Panc1 (cell line): ENCODE measurements around the gene RFPL1. TPM values are rescaled to one million over a fixed set of nuclear protein-coding genes. Genes with fewer than 3 reads are reported as not detected.
"Not testable (repeated sequence)": the region's sequence is repeated elsewhere in the genome, so short reads cannot be mapped to it uniquely, and the experiment has no call there.

Source experiments
- ATAC-seq: fragments of 200-7000 bp; cut with Tn5 transposase; 2 replicates; pipeline ENCODE4 v1.9.1; 2020; ENCODE audit warnings: mild to moderate bottlenecking, moderate library complexity
- Bru-seq: library from RNA; stranded (reverse); fragments of 400-500 nt; gene quantifications from one replicate; lab custom pipeline; 2021; lab: Mats Ljungman, UMichigan
- BruChase-seq, 2 experiments: library from RNA; stranded (reverse); fragments of 400-500 nt; gene quantifications; one replicate each; lab custom pipeline; 2021; lab: Mats Ljungman, UMichigan
- BruUV-seq: library from RNA; stranded (reverse); fragments of 400-500 nt; replicated peaks from 2 replicates; lab custom pipeline; 2021; lab: Mats Ljungman, UMichigan
- CTCF ChIA-PET: fragments of 300-600 bp; sonication (Branson Sonifier 250); formaldehyde crosslinking; loops from one replicate; lab custom pipeline; 2022; ENCODE audit warnings: antibody characterized with exemption; lab: Charles Lee
- POLR2A ChIA-PET: fragments of 300-600 bp; sonication (Branson Sonifier 250); formaldehyde crosslinking; loops from one replicate; lab custom pipeline; 2022; ENCODE audit warnings: antibody characterized with exemption; lab: Charles Lee
- DNase-seq: peaks from one replicate; pipeline ENCODE4 v3.0.0-alpha.2; 2010; ENCODE audit warnings: low read depth, low spot score
- H3K27ac ChIP-seq: 2 replicates; pipeline ENCODE4 v1.5.1; 2011; ENCODE audit warnings: mild to moderate bottlenecking, low read length, inconsistent platforms
- H3K27me3 ChIP-seq: fragments of 200-500 bp; sonication (Bioruptor generic); 2 replicates; pipeline ENCODE4 v1.6.0; 2014; ENCODE audit warnings: low read length, inconsistent platforms; ENCODE audit not compliant: control insufficient read depth, insufficient read depth
- H3K36me3 ChIP-seq: fragments of 200-500 bp; sonication (Bioruptor generic); 2 replicates; pipeline ENCODE4 v1.5.1; 2014; ENCODE audit warnings: inconsistent platforms, mild to moderate bottlenecking, low read length, moderate library complexity; ENCODE audit not compliant: control insufficient read depth, insufficient read depth
- H3K4me1 ChIP-seq: 2 replicates; pipeline ENCODE4 v1.5.1; 2011; ENCODE audit warnings: inconsistent platforms, mild to moderate bottlenecking, low read length, moderate library complexity; ENCODE audit not compliant: control insufficient read depth, insufficient read depth
- H3K4me3 ChIP-seq, 2 experiments: 2 replicates each; pipeline ENCODE4 v1.5.1; 2011 to 2012; ENCODE audit warnings: low read depth in 2 of 2, low read length in 2 of 2, mild to moderate bottlenecking in 2 of 2, inconsistent platforms in 1 of 2, moderate library complexity in 1 of 2
- H3K9me3 ChIP-seq: fragments of 200-500 bp; sonication (Bioruptor generic); 2 replicates; pipeline ENCODE4 v1.5.1; 2014; ENCODE audit warnings: low read depth, mild to moderate bottlenecking, inconsistent platforms, low read length, moderate library complexity; ENCODE audit not compliant: control insufficient read depth, insufficient read depth
- CTCF ChIP-seq: fragments of 450-650 bp; IDR thresholded peaks from 2 replicates; pipeline ENCODE4 v1.5.1; 2017; ENCODE audit warnings: mild to moderate bottlenecking
- POLR2AphosphoS5 ChIP-seq: IDR thresholded peaks from 2 replicates; pipeline ENCODE4 v1.6.1; 2012; ENCODE audit warnings: mild to moderate bottlenecking, low read depth, low read length, moderate library complexity
- REST ChIP-seq, 2 experiments: IDR thresholded peaks; 2 replicates each; pipeline ENCODE4 v1.6.1; 2011 to 2012; ENCODE audit warnings: low read depth in 2 of 2, control low read depth in 1 of 2, low read length in 1 of 2, mild to moderate bottlenecking in 1 of 2, moderate library complexity in 1 of 2; ENCODE audit not compliant: insufficient read depth in 1 of 2
- SIN3A ChIP-seq: IDR thresholded peaks from 2 replicates; pipeline ENCODE4 v1.6.1; 2012; ENCODE audit warnings: low read depth, mild to moderate bottlenecking, low read length, moderate library complexity, borderline replicate concordance; ENCODE audit not compliant: insufficient read depth
- TCF7L2 ChIP-seq: IDR thresholded peaks from 2 replicates; pipeline ENCODE4 v1.6.1; 2011; ENCODE audit warnings: mild to moderate bottlenecking, low read depth, low read length, inconsistent platforms
- in situ Hi-C: cut with HindIII; loops from 2 replicates; pipeline ENCODE4 v1.10.0; 2016; ENCODE audit warnings: low sequenced_read_pairs, low pct_unique_long_range_greater_than_20kb
- intact Hi-C: fragments of 100-400 bp; cut with micrococcal nuclease; formaldehyde crosslinking; loops from one replicate; pipeline ENCODE4 v1.10.0; 2022; ENCODE audit not compliant: unreplicated experiment
- long read RNA-seq: library from polyadenylated mRNA; unstranded; transcript quantifications from one replicate; pipeline ENCODE4 v2.0.0, GENCODE V29; 2021; ENCODE audit not compliant: unreplicated experiment
- polyA plus RNA-seq: library from polyadenylated mRNA; unstranded; fragments of >200 nt; gene quantifications from one replicate; pipeline ENCODE4 v1.2.1, GENCODE V29; 2012; ENCODE audit warnings: missing spikeins; ENCODE audit not compliant: insufficient read length
- total RNA-seq: library from RNA; stranded (reverse); gene quantifications from one replicate; pipeline ENCODE4 v1.2.1, GENCODE V29; 2021; ENCODE audit not compliant: unreplicated experiment

RFPL1 gene
- total RNA-seq, result not detected
- polyA plus RNA-seq, result not detected
- not detected for Bru-seq, nascent RNA
- not detected for BruChase-seq, experiment 1, labeled RNA remaining after a 2-hour chase
- percentile 10 among the genes with signal in this experiment for BruChase-seq, experiment 2, labeled RNA remaining after a 6-hour chase
- long read RNA-seq, result 0 reads

GRCh38 chr22:29438283-29438682 lies at the start of gene RFPL1:
TSS of gene RFPL1 (plus strand) at chr22:29438583.
- CTCF ChIA-PET, BruUV-seq, POLR2A ChIA-PET, DNase-seq, H3K27ac ChIP-seq, in situ Hi-C loops, H3K9me3 ChIP-seq, H3K27me3 ChIP-seq, ATAC-seq, H3K4me3 ChIP-seq, H3K36me3 ChIP-seq, intact Hi-C loops, H3K4me1 ChIP-seq: not testable (repeated sequence)

GRCh38 chr22:29388759-29389090 lies 49.7 kb upstream of the RFPL1 start:
- no peaks in the 10 kb centered on the region for H3K9me3 ChIP-seq
- H3K36me3 ChIP-seq, result no peaks in the 10 kb centered on the region; the same call in 1 of the 2 replicates
- no TSS peak for BruUV-seq
- CTCF ChIA-PET, result no interaction called here
- TF ChIP-seq CTCF (no peak), TCF7L2 (no peak), REST (IDR thresholded peaks at IDR 0.05; ENCODE audit: insufficient read depth in 1 of 2, low read depth in 2 of 2, low read length in 1 of 2) (no peak), POLR2AphosphoS5 (no peak), SIN3A (no peak)
- DNase-seq (no peak), ATAC-seq (peak; percentile 28)
- intact Hi-C loops, result no loop called here
- no peaks in the 10 kb centered on the region for H3K27me3 ChIP-seq
- peak overlapping the region; percentile 78 to 90 for H3K4me3 ChIP-seq
- in situ Hi-C loops, result no loop called here
- peak overlapping the region; percentile 86 for H3K27ac ChIP-seq
- H3K4me1 ChIP-seq, result peaks cover 12% of the 10 kb centered on the region
- POLR2A ChIA-PET, result interaction anchor here (0.6 kb wide), 1 partner anchor 66 kb away, joined by 10 read pairs; no protein-coding TSS in a partner anchor

GRCh38 chr22:29390270-29390669 lies 48.1 kb upstream of the RFPL1 start:
- no TSS peak for BruUV-seq
- no peaks in the 10 kb centered on the region; the same call in 1 of the 2 replicates for H3K36me3 ChIP-seq
- TF ChIP-seq REST (IDR thresholded peaks at IDR 0.05; ENCODE audit: insufficient read depth in 1 of 2, low read depth in 2 of 2, low read length in 1 of 2) (no peak), CTCF (no peak), SIN3A (no peak), TCF7L2 (no peak), POLR2AphosphoS5 (no peak)
- H3K4me3 ChIP-seq, result no peak overlapping the region
- no peaks in the 10 kb centered on the region for H3K9me3 ChIP-seq
- no peak for ATAC-seq
- ChIA-PET CTCF (no interaction called here), POLR2A (no interaction called here)
- in situ Hi-C loops (no loop called here), intact Hi-C loops (no loop called here)
- H3K4me1 ChIP-seq, result peaks cover 12% of the 10 kb centered on the region
- no peak overlapping the region for H3K27ac ChIP-seq
- DNase-seq, result no peak
- H3K27me3 ChIP-seq, result no peaks in the 10 kb centered on the region
